Measurements from ENCODE around the gene SLC2A4RG. TPM values are rescaled to one million over a fixed set of nuclear protein-coding genes. Genes with fewer than 3 reads are reported as not detected.

Gene SLC2A4RG
- total RNA-seq, 1 donor from 2014 or later = 12.0 TPM

GRCh38 chr20:63754008-63754407 is 14.4 kb downstream of the SLC2A4RG start:
- H3K9ac ChIP-seq = no peak overlapping the region
- H3K27ac ChIP-seq = no peak overlapping the region
- H2AFZ ChIP-seq (replicated peaks) = no peak overlapping the region
- TF ChIP-seq EZH2phosphoT487 (IDR thresholded peaks at IDR 0.05) (no peak), CTCF (IDR thresholded peaks at IDR 0.05) (no peak), EZH2 (IDR thresholded peaks at IDR 0.05) (no peak)
- H3F3A ChIP-seq (ENCODE audit: low read depth) = no peaks in the 10 kb centered on the region
- no peaks in the 10 kb centered on the region for H3K9me3 Mint-ChIP-seq
- H3K36me3 Mint-ChIP-seq = peaks cover 5% of the 10 kb centered on the region
- no peaks in the 10 kb centered on the region for H4K20me1 ChIP-seq (ENCODE audit: low read depth)
- peaks cover 2% of the 10 kb centered on the region for H3K27me3 Mint-ChIP-seq (ENCODE audit: insufficient read depth, low read depth)
- no peak overlapping the region for H3K4me3 ChIP-seq
- no peak for DNase-seq (ENCODE audit: low spot score)
- no peaks in the 10 kb centered on the region for H3K9me3 ChIP-seq (ENCODE audit: low read depth)
- no peaks in the 10 kb centered on the region for H3K4me1 ChIP-seq
- no peak overlapping the region for H3K27ac Mint-ChIP-seq
- H3K4me1 Mint-ChIP-seq = peaks cover 16% of the 10 kb centered on the region
- H3K4me3 Mint-ChIP-seq = no peak overlapping the region
- no peaks in the 10 kb centered on the region for H3K27me3 ChIP-seq
- no peaks in the 10 kb centered on the region for H3K36me3 ChIP-seq
- H3K4me2 ChIP-seq = no peak overlapping the region
- no peaks in the 10 kb centered on the region for H3K79me2 ChIP-seq (ENCODE audit: low read depth)

- no peaks in the 10 kb centered on the region for H3F3A ChIP-seq (ENCODE audit: low read depth)
- H3K27me3 Mint-ChIP-seq (ENCODE audit: insufficient read depth, low read depth) = peaks cover 2% of the 10 kb centered on the region
- H3K4me2 ChIP-seq = no peak overlapping the region
- H3K36me3 ChIP-seq = no peaks in the 10 kb centered on the region
- no peak overlapping the region for H3K4me3 Mint-ChIP-seq
- peak overlapping the region; percentile 31 for H3K27ac Mint-ChIP-seq
- H3K9me3 ChIP-seq (ENCODE audit: low read depth) = no peaks in the 10 kb centered on the region
- H3K4me1 ChIP-seq = no peaks in the 10 kb centered on the region
- no peaks in the 10 kb centered on the region for H4K20me1 ChIP-seq (ENCODE audit: low read depth)
- peaks cover 2% of the 10 kb centered on the region for H3K9me3 Mint-ChIP-seq
- H3K9ac ChIP-seq = no peak overlapping the region
- no peak overlapping the region for H2AFZ ChIP-seq (replicated peaks)
- TF ChIP-seq CTCF (IDR thresholded peaks at IDR 0.05) (no peak), EZH2 (IDR thresholded peaks at IDR 0.05) (no peak), EZH2phosphoT487 (IDR thresholded peaks at IDR 0.05) (no peak)
- no peaks in the 10 kb centered on the region for H3K79me2 ChIP-seq (ENCODE audit: low read depth)
- H3K36me3 Mint-ChIP-seq = peaks cover 5% of the 10 kb centered on the region
- peaks cover 15% of the 10 kb centered on the region for H3K4me1 Mint-ChIP-seq
- no peaks in the 10 kb centered on the region for H3K27me3 ChIP-seq
- H3K27ac ChIP-seq = no peak overlapping the region
- no peak overlapping the region for H3K4me3 ChIP-seq
- no peak for DNase-seq (ENCODE audit: low spot score)
Observed at GRCh38 chr20:63755933-63756647, 16.5 kb downstream of the SLC2A4RG start.

DNA sequence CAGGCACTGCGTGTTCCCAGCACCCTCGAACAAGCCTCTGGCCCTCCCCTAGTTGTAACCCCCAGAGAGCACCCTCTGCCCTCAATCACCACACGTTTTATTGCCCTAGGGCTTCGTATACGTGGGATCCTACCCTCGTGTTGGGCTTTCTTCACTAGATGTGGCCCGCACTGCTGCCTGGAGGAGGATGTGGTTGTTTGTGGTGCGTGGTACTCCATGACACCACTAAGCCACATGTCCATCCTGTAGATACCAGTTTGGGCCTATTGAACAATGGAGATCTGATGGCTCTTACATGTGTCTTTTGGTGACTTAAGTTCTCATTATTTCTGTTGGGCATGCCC is 17.0 kb downstream of the SLC2A4RG start:
- no peak overlapping the region for H3K27ac Mint-ChIP-seq
- no peak overlapping the region for H3K4me3 ChIP-seq
- H3K4me1 Mint-ChIP-seq = peaks cover 13% of the 10 kb centered on the region
- H3K36me3 ChIP-seq = no peaks in the 10 kb centered on the region
- H3F3A ChIP-seq (ENCODE audit: low read depth) = no peaks in the 10 kb centered on the region
- H3K4me3 Mint-ChIP-seq = no peak overlapping the region
- H3K27me3 ChIP-seq = no peaks in the 10 kb centered on the region
- H3K4me2 ChIP-seq = no peak overlapping the region
- peaks cover 2% of the 10 kb centered on the region for H3K9me3 Mint-ChIP-seq
- H4K20me1 ChIP-seq (ENCODE audit: low read depth) = no peaks in the 10 kb centered on the region
- no peak overlapping the region for H3K27ac ChIP-seq
- peaks cover 5% of the 10 kb centered on the region for H3K36me3 Mint-ChIP-seq
- no peak overlapping the region for H3K9ac ChIP-seq
- no peaks in the 10 kb centered on the region for H3K4me1 ChIP-seq
- DNase-seq (ENCODE audit: low spot score) = no peak
- no peaks in the 10 kb centered on the region for H3K9me3 ChIP-seq (ENCODE audit: low read depth)
- no peak overlapping the region for H2AFZ ChIP-seq (replicated peaks)
- H3K27me3 Mint-ChIP-seq (ENCODE audit: insufficient read depth, low read depth) = peaks cover 2% of the 10 kb centered on the region
- no peaks in the 10 kb centered on the region for H3K79me2 ChIP-seq (ENCODE audit: low read depth)
- TF ChIP-seq EZH2 (IDR thresholded peaks at IDR 0.05) (no peak), CTCF (IDR thresholded peaks at IDR 0.05) (no peak), EZH2phosphoT487 (IDR thresholded peaks at IDR 0.05) (no peak)
